Measurements from ENCODE around the gene INHBB. TPM values are rescaled to one million over a fixed set of nuclear protein-coding genes. Genes with fewer than 3 reads are reported as not detected.

The INHBB gene
- polyA plus RNA-seq, 1 donor from 2014 or later = not detected

DNA sequence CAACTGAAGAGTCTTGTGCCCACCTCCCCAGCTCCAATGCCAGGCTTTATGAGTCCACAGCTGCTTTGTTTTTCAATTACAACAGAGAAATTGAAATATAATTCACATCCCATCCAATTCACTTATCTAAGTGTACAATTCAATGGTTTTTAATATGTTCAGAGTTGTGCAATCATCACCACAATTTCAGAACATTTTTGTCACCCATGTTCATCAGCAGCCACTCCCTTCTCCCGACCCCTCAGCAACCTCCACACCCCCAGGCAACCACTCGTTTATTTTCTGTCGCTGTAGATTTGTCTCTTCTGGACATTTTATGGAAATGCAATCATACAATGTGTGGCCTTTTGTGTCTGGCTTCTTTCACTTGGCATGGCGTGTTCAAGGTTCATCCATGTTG, 23.3 kb downstream of the INHBB start:
- Histone ChIP-seq H3K27me3 (ENCODE audit: insufficient read depth, low read depth, low read length) (no peaks in the 10 kb centered on the region), H3K9me2 (ENCODE audit: insufficient read depth, low read length) (no peaks in the 10 kb centered on the region), H3K79me2 (replicated peaks; ENCODE audit: insufficient read depth, low read length) (no peaks in the 10 kb centered on the region), H3K9ac (ENCODE audit: low read length) (no peak overlapping the region), H2AFZ (ENCODE audit: low read depth, low read length) (no peak overlapping the region), H3K9me3 (ENCODE audit: low read length) (no peaks in the 10 kb centered on the region), H3K36me3 (ENCODE audit: insufficient read depth, low read length) (no peaks in the 10 kb centered on the region), H3K4me3 (ENCODE audit: low read length) (no peak overlapping the region), H3F3A (ENCODE audit: insufficient read depth, low read length, poor library complexity, severe bottlenecking) (no peaks in the 10 kb centered on the region), H3K4me2 (ENCODE audit: low read length) (no peak overlapping the region), H4K20me1 (ENCODE audit: insufficient read depth) (no peaks in the 10 kb centered on the region), H3K27ac (ENCODE audit: low read length) (no peak overlapping the region)
- TF ChIP-seq CTCF (IDR thresholded peaks at IDR 0.05; ENCODE audit: poor library complexity, severe bottlenecking) (no peak), REST (IDR thresholded peaks at IDR 0.05; ENCODE audit: borderline replicate concordance) (no peak), EP300 (conservative IDR thresholded peaks at IDR 0.05; ENCODE audit: poor library complexity, severe bottlenecking) (no peak), RAD21 (conservative IDR thresholded peaks at IDR 0.05) (no peak), TAF1 (IDR thresholded peaks at IDR 0.05; ENCODE audit: low read depth) (no peak), POLR2AphosphoS5 (IDR thresholded peaks at IDR 0.05) (no peak), EZH2 (IDR thresholded peaks at IDR 0.05; ENCODE audit: borderline replicate concordance, insufficient read depth, low read length, poor library complexity, severe bottlenecking) (no peak), SMC3 (conservative IDR thresholded peaks at IDR 0.05; ENCODE audit: poor library complexity) (no peak), MXI1 (conservative IDR thresholded peaks at IDR 0.05; ENCODE audit: poor library complexity, severe bottlenecking) (no peak)

DNA sequence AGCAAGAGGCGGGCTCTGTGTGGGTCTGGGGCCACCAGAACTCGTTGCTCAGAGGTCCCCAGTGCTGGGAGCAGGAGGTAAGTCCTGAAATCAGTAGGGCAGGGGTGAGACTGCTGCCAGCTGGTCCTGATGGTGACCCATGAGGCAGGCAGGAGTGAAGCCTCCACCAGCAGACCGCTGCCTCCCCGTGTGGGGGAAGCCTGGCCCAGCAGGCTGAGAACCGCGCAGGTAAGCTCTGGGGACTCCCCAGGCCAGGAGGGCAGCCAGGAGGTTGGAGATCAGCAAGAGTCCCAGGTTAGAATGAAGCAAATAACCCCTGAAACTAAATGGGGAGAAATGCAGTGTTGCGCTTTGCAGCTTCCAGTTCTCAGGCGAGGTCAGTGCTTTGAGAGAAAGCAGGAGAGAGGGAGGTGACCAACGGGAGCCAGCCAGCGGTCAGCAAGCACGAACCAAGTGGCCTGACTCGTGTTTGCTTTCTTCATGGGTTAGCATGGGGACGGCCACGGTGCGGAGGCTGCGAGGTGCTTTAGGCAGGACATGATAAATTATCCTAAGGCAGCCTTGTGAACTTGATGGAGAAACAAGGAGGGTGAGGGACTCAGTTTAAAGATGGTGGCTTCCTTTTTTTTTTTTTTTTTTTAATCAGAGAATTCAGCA, 26.2 kb downstream of the INHBB start:
- Histone ChIP-seq H3K9me2 (ENCODE audit: insufficient read depth, low read length) (no peaks in the 10 kb centered on the region), H3K4me3 (ENCODE audit: low read length) (no peak overlapping the region), H2AFZ (ENCODE audit: low read depth, low read length) (no peak overlapping the region), H4K20me1 (ENCODE audit: insufficient read depth) (no peaks in the 10 kb centered on the region), H3K4me2 (ENCODE audit: low read length) (no peak overlapping the region), H3K36me3 (ENCODE audit: insufficient read depth, low read length) (no peaks in the 10 kb centered on the region), H3K9ac (ENCODE audit: low read length) (no peak overlapping the region), H3K79me2 (replicated peaks; ENCODE audit: insufficient read depth, low read length) (no peaks in the 10 kb centered on the region), H3F3A (ENCODE audit: insufficient read depth, low read length, poor library complexity, severe bottlenecking) (no peaks in the 10 kb centered on the region), H3K9me3 (ENCODE audit: low read length) (no peaks in the 10 kb centered on the region), H3K27me3 (ENCODE audit: insufficient read depth, low read depth, low read length) (no peaks in the 10 kb centered on the region), H3K27ac (ENCODE audit: low read length) (no peak overlapping the region)
- TF ChIP-seq SMC3 (conservative IDR thresholded peaks at IDR 0.05; ENCODE audit: poor library complexity) (no peak), EZH2 (IDR thresholded peaks at IDR 0.05; ENCODE audit: borderline replicate concordance, insufficient read depth, low read length, poor library complexity, severe bottlenecking) (no peak), MXI1 (conservative IDR thresholded peaks at IDR 0.05; ENCODE audit: poor library complexity, severe bottlenecking) (no peak), CTCF (IDR thresholded peaks at IDR 0.05; ENCODE audit: poor library complexity, severe bottlenecking) (no peak), RAD21 (conservative IDR thresholded peaks at IDR 0.05) (no peak), REST (IDR thresholded peaks at IDR 0.05; ENCODE audit: borderline replicate concordance) (no peak), EP300 (conservative IDR thresholded peaks at IDR 0.05; ENCODE audit: poor library complexity, severe bottlenecking) (no peak), TAF1 (IDR thresholded peaks at IDR 0.05; ENCODE audit: low read depth) (no peak), POLR2AphosphoS5 (IDR thresholded peaks at IDR 0.05) (no peak)

Data from neural cell (in vitro differentiated cells).